Measurements from ENCODE around the gene GIMAP8.
A peak's percentile ranks its signal among the peaks of the same experiment; 100 is the strongest.

GIMAP8 gene

DNA sequence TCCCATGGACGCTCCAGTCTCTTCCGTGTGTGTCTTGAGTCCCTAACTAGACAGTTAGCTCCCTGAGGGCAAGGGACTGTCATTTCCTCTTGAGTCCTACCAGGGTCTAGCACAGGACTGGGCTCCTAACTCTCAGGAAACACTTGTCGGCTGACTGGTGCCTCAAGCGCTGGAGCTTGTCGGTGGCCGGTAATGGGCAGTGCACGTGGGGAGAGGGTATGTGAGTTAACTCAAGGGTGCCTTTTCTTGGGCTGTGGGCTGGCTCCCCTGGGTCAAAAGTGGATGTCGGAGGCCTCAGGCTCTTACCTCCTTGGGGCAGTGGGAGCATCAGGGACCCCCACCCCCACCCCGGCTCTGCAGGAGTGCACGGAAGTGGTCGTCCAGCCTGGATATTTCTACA lies 38.4 kb upstream of the GIMAP8 start:
- TF ChIP-seq, protein P1, sequence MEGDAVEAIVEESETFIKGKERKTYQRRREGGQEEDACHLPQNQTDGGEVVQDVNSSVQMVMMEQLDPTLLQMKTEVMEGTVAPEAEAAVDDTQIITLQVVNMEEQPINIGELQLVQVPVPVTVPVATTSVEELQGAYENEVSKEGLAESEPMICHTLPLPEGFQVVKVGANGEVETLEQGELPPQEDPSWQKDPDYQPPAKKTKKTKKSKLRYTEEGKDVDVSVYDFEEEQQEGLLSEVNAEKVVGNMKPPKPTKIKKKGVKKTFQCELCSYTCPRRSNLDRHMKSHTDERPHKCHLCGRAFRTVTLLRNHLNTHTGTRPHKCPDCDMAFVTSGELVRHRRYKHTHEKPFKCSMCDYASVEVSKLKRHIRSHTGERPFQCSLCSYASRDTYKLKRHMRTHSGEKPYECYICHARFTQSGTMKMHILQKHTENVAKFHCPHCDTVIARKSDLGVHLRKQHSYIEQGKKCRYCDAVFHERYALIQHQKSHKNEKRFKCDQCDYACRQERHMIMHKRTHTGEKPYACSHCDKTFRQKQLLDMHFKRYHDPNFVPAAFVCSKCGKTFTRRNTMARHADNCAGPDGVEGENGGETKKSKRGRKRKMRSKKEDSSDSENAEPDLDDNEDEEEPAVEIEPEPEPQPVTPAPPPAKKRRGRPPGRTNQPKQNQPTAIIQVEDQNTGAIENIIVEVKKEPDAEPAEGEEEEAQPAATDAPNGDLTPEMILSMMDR (conservative IDR thresholded peaks at IDR 0.05; ENCODE audit: control insufficient read depth, insufficient read depth, low read depth, low read length), result no peak
- DNase-seq (ENCODE audit: low read depth), result no peak
- H3K4me3 ChIP-seq (ENCODE audit: control insufficient read depth, low read depth, low read length), result no peak overlapping the region

DNA sequence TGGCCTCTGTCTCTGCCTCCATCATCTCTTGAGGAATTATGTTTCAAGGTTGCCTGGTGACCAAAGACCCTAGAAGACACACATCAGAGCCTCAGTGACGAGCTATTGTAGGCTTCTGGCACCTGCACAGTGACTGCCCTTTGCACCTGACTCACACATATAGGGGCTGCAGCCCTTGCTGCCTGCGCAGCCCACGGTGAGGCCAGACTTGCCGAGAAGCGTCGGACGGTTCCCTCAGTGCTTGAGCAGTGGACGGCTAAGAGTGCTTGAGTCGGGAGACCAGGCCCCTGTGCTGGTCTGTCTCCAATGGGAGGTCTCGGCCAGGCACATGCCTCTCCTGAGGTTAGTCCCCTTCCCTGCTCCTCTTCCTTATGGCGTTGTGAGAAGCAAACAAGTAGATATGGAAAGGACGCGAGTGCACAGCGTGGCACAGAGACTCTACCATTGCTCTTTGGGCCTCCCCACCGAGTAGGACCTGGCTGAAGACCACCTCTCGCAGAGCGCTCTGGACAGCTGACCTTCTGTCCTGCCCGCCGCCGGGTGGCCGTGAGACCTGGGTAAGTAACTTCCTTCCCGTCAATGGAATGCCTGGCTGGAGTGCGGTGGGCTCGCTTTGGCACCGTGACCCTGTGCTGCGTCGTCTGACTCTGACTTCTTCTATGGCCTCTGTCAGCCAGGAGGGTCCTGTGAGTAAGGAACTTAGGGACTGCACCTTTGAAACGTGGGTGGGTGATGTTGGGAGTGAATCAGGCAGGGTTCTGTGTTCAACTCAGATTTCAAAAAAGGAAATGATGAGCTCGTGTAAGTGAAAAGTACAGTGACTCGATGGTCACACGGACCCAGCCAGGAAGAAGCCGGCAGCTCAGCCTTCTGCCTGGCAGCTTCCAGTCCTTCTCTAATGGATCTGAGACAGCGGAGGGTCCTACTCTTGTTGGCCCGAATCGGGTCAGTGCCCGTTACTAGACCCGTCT lies 37.6 kb upstream of the GIMAP8 start:
- TF ChIP-seq, protein P1 (conservative IDR thresholded peaks at IDR 0.05; ENCODE audit: control insufficient read depth, insufficient read depth, low read depth, low read length), result no peak
- DNase-seq (ENCODE audit: low read depth), result no peak
- no peak overlapping the region for H3K4me3 ChIP-seq (ENCODE audit: control insufficient read depth, low read depth, low read length)

DNA sequence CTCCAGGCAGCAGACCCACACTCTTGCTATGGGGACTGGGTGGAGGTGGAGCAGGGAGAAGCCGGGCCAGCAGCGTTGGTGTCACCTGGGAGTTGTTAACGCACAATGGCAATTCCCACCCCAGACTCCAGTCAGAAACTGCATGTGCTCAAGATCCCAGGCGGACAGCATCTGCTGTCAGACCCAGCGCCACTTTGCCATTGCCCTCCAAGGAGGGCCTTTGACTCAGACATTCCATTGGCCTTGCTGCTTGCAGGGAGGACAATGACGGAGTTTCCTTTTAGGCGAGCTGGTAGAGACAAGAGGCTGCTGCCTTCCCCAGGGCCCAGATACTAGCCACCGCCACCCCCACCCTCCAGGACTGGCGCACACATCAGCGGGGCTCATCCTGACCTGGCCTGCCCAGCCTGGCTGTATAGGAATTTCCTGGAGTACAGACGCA lies 36.8 kb upstream of the GIMAP8 start:
- DNase-seq (ENCODE audit: low read depth), result no peak
- H3K4me3 ChIP-seq (ENCODE audit: control insufficient read depth, low read depth, low read length), result no peak overlapping the region
- TF ChIP-seq, protein P1 (conservative IDR thresholded peaks at IDR 0.05; ENCODE audit: control insufficient read depth, insufficient read depth, low read depth, low read length), result no peak

DNA sequence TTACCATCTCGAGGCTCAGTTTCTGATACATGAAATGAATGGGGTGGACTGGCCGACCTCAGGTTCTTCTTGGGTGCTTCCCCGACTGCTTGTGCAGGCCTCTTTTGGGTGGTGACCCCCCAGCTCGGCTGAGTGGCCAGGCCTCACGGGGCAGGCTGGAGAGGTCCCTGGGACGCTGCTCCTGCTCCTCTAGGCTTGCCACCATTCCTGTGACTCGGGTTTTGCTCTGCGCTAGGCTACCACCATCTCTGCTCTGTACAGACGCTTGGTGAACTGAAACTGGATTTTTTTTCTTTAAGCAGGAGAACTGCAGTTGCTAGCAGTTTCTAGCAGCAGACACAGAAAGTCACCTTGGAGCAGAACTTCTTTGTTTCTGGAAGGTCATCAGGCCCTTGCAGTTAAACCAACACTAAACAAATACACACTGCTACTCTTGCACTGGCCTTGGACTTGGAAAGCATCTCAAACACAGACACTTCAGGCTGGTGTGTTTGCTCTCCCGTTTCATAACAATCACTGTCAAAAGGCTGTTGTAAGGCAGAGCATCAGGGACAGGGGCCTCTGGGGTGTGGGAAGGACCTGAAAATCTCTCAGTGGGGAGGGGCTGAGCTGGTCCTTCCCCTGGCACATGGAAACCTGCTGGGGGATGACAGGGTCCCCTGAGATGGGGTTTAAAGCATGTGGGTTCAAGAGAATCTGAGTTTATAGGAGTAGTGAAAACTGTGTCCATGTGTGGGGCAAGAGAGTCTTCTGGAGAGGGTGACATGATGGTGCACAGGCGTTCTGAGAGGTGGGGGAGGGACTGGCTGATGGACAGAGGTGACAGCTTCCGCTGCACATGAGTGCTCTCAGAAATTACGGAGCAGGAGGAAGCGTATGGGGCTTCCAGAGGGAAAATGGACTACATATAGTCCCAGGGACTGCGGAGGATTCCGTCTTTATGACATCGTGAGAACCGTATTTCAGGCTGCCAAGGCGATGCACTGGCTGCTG lies 35.0 kb upstream of the GIMAP8 start:
- H3K4me3 ChIP-seq (ENCODE audit: control insufficient read depth, low read depth, low read length), result no peak overlapping the region
- DNase-seq (ENCODE audit: low read depth), result no peak
- TF ChIP-seq, protein P1 (conservative IDR thresholded peaks at IDR 0.05; ENCODE audit: control insufficient read depth, insufficient read depth, low read depth, low read length), result no peak

DNA sequence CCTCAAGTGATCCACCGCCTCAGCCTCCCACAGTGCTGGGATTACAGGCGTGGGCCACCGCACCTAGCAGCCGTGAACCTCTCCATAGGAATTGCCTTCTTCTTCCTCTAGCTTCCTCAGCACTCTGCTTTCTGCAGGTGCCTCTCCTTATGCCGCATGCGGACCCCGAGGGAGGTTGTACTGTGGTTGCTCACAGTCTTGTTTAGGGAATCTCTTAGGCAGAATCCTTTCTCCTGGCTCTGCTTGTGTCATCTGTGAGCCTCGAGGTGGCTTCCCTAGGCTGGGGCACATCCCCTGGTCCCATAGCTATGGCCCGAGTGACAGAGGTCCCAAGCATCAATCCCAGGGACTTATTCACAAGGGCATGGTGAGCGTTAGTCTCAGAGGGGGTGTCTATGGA lies 33.2 kb upstream of the GIMAP8 start:
- TF ChIP-seq, protein P1 (conservative IDR thresholded peaks at IDR 0.05; ENCODE audit: control insufficient read depth, insufficient read depth, low read depth, low read length), result no peak

DNA sequence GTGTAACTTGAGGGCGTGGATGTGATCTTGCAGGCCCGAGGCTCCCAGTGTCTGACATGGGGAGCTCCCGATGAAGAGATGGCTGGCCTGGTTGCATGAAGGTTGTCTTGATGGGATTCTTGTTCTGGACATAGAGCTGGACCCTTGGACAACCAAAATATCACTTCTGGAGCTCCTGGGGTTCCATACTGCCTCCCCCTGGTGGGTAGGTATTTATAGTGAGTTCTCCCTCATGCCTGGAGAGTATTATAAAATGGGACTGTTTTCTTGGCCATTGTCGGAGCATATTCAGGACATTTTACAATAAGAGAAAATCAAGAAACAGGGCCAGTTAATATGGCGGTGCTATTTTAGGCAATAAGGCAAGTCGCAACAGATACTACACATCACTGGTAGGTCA lies 32.6 kb upstream of the GIMAP8 start:
- DNase-seq (ENCODE audit: low read depth), result no peak
- TF ChIP-seq, protein P1 (conservative IDR thresholded peaks at IDR 0.05; ENCODE audit: control insufficient read depth, insufficient read depth, low read depth, low read length), result peak; percentile 20
- no peak overlapping the region for H3K4me3 ChIP-seq (ENCODE audit: control insufficient read depth, low read depth, low read length)

More for the DNA sequence above, 33.2 kb upstream of the GIMAP8 start:
- no peak overlapping the region for H3K4me3 ChIP-seq (ENCODE audit: control insufficient read depth, low read depth, low read length)
- DNase-seq (ENCODE audit: low read depth), result no peak
